H1 (cell line): ENCODE data around the gene MRAP. TPM values are rescaled to one million over a fixed set of nuclear protein-coding genes. Genes with fewer than 3 reads are reported as not detected.

ENCODE experiments used
- CHD1 ChIP-seq: IDR thresholded peaks from 2 replicates; pipeline ENCODE4 v1.6.1; 2012; ENCODE audit warnings: low read depth, low read length, improper control_type of control experiment
- HDAC2 ChIP-seq, 2 experiments: fragments of 300-600 bp in 1 of 2; sonication (generic) in 1 of 2; IDR thresholded peaks; 2 replicates each; pipeline ENCODE4 v1.6.1; 2011 to 2012; ENCODE audit warnings: low read depth in 2 of 2, low read length in 2 of 2, mild to moderate bottlenecking in 2 of 2, moderate library complexity in 2 of 2, borderline replicate concordance in 1 of 2, inconsistent platforms in 1 of 2
- POLR2A ChIP-seq, 2 experiments: IDR thresholded peaks; 1 replicate in 1 of 2; 2 replicates in 1 of 2; pipeline ENCODE4 v1.6.1; 2011; ENCODE audit warnings: low read depth in 2 of 2, low read length in 2 of 2, mild to moderate bottlenecking in 2 of 2; ENCODE audit errors: control extremely low read depth in 1 of 2
- SIRT6 ChIP-seq: IDR thresholded peaks from one replicate; pipeline ENCODE4 v1.7.1; 2012; ENCODE audit warnings: low read length, inconsistent platforms
- polyA plus RNA-seq, 7 experiments: library from polyadenylated mRNA; depleted of rRNA in 3 of 7; stranded (reverse) in 5 of 7; unstranded in 2 of 7; fragments of >200 nt in 5 of 7; fragments of 200-250 nt in 2 of 7; gene quantifications; 1 replicate in 5 of 7; 2 replicates in 1 of 7; 4 replicates in 1 of 7; pipeline versions ENCODE4 v1.2.1 to v1.2.3, GENCODE V29; 2011 to 2013; ENCODE audit warnings: missing spikeins in 2 of 7, mixed read lengths in 2 of 7
- total RNA-seq: library from RNA; stranded (reverse); fragmentation: NEBNext Ultra II Directional; extraction: Animal tissue kit (Norgen Biotek cat#: 25700); gene quantifications from 2 replicates; pipeline ENCODE4 v1.2.1, GENCODE V29; 2021

Gene MRAP
- total and polyA plus RNA-seq, 2 of the 8 experiments (the other 6 are each of a cell fraction or from before 2014, with no cell fraction given): not detected

GRCh38 chr21:32303385-32303784, 4.7 kb downstream of the MRAP start (continued):
- TF ChIP-seq HDAC2 (IDR thresholded peaks at IDR 0.05; ENCODE audit: borderline replicate concordance in 1 of 2, low read depth in 2 of 2, low read length in 2 of 2): no peak
- TF ChIP-seq CHD1: no peak
- TF ChIP-seq SIRT6: no peak
- TF ChIP-seq POLR2A (IDR thresholded peaks at IDR 0.05; ENCODE audit: control extremely low read depth in 1 of 2, low read depth in 2 of 2, low read length in 2 of 2): no peak
